HUES64 (cell line): ENCODE data around the gene LANCL3. TPM values are rescaled to one million over a fixed set of nuclear protein-coding genes. Genes with fewer than 3 reads are reported as not detected.
A peak's percentile ranks its signal among the peaks of the same experiment; 100 is the strongest.
"Not testable (repeated sequence)": the region's sequence is repeated elsewhere in the genome, so short reads cannot be mapped to it uniquely, and the experiment has no call there.

ENCODE experiments used
- H3K27ac ChIP-seq: 2 replicates; pipeline ENCODE4 v1.7.0; 2013; ENCODE audit warnings: low read depth, low read length, inconsistent platforms
- H3K27me3 ChIP-seq: 2 replicates; pipeline ENCODE4 v1.6.1; 2013; ENCODE audit warnings: mild to moderate bottlenecking, low read length; ENCODE audit not compliant: insufficient read depth
- H3K36me3 ChIP-seq: 2 replicates; pipeline ENCODE4 v1.6.1; 2013; ENCODE audit warnings: mild to moderate bottlenecking, low read length; ENCODE audit not compliant: insufficient read depth
- H3K4me1 ChIP-seq: 2 replicates; pipeline ENCODE4 v1.6.1; 2013; ENCODE audit warnings: mild to moderate bottlenecking, low read length, moderate library complexity; ENCODE audit not compliant: insufficient read depth
- H3K4me3 ChIP-seq: 2 replicates; pipeline ENCODE4 v1.5.1; 2013; ENCODE audit warnings: mild to moderate bottlenecking, low read length, moderate library complexity
- H3K9ac ChIP-seq: 2 replicates; pipeline ENCODE4 v1.6.1; 2013; ENCODE audit warnings: mild to moderate bottlenecking, low read depth, low read length
- H3K9me3 ChIP-seq: 2 replicates; pipeline ENCODE4 v1.6.1; 2013; ENCODE audit warnings: low read depth, low read length; ENCODE audit not compliant: insufficient read depth
- WGBS: fragments of 150-250, 120-280 bp; methylation state at CpG from one replicate; pipeline ENCODE4 v1.1.7; 2013; ENCODE audit warnings: missing lambda C conversion rate; 5-methylcytosine and 5-hydroxymethylcytosine counted together
- polyA plus RNA-seq, 2 experiments: library from polyadenylated mRNA; stranded (reverse); fragments of 50-300 nt; gene quantifications; one replicate each; pipeline ENCODE4 v1.2.3, GENCODE V29; 2013

LANCL3 gene
- 0.15 TPM for polyA plus RNA-seq (2013, experiment 1 of 2)
- polyA plus RNA-seq (2013, experiment 2 of 2): 0.13 TPM

- Histone ChIP-seq H3K27me3 (peaks cover 15% of the 10 kb centered on the region), H3K4me3 (peak within 1 kb of the TSS; percentile 41)
- H3K27ac ChIP-seq, H3K9ac ChIP-seq, H3K4me1 ChIP-seq, H3K9me3 ChIP-seq, H3K36me3 ChIP-seq: not testable (repeated sequence)
- WGBS: 3% methylated on average over 68 of the region's 68 CpGs
These were observed at the start of gene LANCL3 for GRCh38 chrX:37571426-37572107. TSS of gene LANCL3 (plus strand) at chrX:37571661. CDS start at chrX:37571871, 210 bp downstream.

- 90% methylated on average over 2 of the region's 3 CpGs for WGBS
- not testable (repeated sequence) for H3K9me3 ChIP-seq, H3K36me3 ChIP-seq
These were observed 47.8 kb upstream of the LANCL3 start for GRCh38 chrX:37523673-37524072.

GRCh38 chrX:37541991-37542390, 29.5 kb upstream of the LANCL3 start:
- WGBS: 93% methylated on average over 11 of the region's 11 CpGs
- no peak overlapping the region for H3K27ac ChIP-seq

More at GRCh38 chrX:37523673-37524072, 47.8 kb upstream of the LANCL3 start:
- H3K9ac ChIP-seq, H3K27me3 ChIP-seq, H3K4me1 ChIP-seq, H3K27ac ChIP-seq, H3K4me3 ChIP-seq: not testable (repeated sequence)

DNA sequence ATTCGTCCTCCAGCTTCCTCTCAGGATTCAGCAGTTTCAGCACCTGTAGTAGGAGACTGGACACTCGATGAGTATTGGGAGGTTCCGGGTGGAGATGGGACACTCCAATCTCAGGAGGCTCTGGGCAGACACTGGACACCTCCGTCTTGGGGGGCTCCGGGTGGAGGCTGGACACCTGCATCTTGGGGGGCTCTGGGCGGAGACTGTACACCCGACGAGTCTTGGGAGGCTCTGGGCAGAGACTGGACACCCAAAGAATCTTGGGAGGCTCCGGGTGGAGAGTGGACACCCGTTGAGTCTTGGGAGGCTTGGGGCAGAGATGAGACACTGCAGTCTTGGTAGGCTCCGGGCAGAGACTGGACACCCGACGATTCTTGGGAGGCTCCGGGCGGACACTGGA, 28.7 kb upstream of the LANCL3 start:
- no peaks in the 10 kb centered on the region for H3K4me1 ChIP-seq
- H3K36me3 ChIP-seq: no peaks in the 10 kb centered on the region
- no peak overlapping the region for H3K4me3 ChIP-seq
- no peak overlapping the region for H3K27ac ChIP-seq
- no peaks in the 10 kb centered on the region for H3K27me3 ChIP-seq
- no peaks in the 10 kb centered on the region for H3K9me3 ChIP-seq
- WGBS: 97% methylated on average over 14 of the region's 15 CpGs
- H3K9ac ChIP-seq: no peak overlapping the region

More at GRCh38 chrX:37541991-37542390, 29.5 kb upstream of the LANCL3 start:
- Histone ChIP-seq H3K27me3 (no peaks in the 10 kb centered on the region), H3K4me1 (no peaks in the 10 kb centered on the region), H3K9me3 (no peaks in the 10 kb centered on the region), H3K4me3 (no peak overlapping the region), H3K9ac (no peak overlapping the region), H3K36me3 (no peaks in the 10 kb centered on the region)

DNA sequence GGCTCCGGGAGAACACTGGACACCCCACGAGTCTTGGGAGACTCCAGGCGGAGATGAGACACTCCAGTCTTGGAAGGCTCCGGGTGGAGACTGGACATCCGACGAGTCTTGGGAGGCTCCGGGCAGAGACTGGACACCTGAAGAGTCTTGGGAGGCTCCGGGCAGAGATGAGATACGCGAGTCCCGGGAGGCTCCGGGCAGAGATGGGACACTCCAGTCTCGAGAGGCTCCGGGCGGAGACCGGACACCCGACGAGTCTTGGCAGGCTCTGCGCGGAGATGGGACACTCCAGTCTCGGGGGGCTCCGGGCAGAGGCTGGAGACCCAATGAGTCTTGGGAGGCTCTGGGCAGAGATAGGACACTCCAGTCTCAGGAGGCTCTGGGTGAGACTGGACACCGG, 28.1 kb upstream of the LANCL3 start:
- H3K4me3 ChIP-seq: no peak overlapping the region
- no peaks in the 10 kb centered on the region for H3K9me3 ChIP-seq
- no peak overlapping the region for H3K27ac ChIP-seq
- WGBS: 98% methylated on average over 23 of the region's 23 CpGs
- no peaks in the 10 kb centered on the region for H3K27me3 ChIP-seq
- H3K9ac ChIP-seq: no peak overlapping the region
- no peaks in the 10 kb centered on the region for H3K36me3 ChIP-seq
- no peaks in the 10 kb centered on the region for H3K4me1 ChIP-seq

DNA sequence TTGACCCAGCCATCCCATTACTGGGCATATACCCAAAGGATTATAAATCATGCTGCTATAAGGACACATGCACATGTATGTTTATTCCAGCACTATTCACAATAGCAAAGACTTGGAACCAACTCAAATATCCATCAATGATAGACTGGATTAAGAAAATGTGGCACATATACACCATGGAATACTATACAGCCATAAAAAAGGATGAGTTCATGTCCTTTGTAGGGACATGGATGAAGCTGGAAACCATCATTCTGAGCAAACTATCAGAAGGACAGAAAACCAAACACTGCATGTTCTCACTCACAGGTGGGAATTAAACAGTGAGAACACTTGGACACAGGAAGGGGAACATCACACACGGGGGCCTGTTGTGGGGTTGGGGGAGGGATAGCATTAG, 26.9 kb upstream of the LANCL3 start:
- 80% methylated on average over 1 of the region's 1 CpG for WGBS

GRCh38 chrX:37545066-37545465, 26.4 kb upstream of the LANCL3 start:
- WGBS: 96% methylated on average over 25 of the region's 25 CpGs
- no peaks in the 10 kb centered on the region for H3K36me3 ChIP-seq

More for the DNA sequence above, 26.9 kb upstream of the LANCL3 start:
- not testable (repeated sequence) for H3K9ac ChIP-seq, H3K4me3 ChIP-seq, H3K36me3 ChIP-seq, H3K9me3 ChIP-seq, H3K4me1 ChIP-seq, H3K27ac ChIP-seq, H3K27me3 ChIP-seq

GRCh38 chrX:37549619-37550018, 21.8 kb upstream of the LANCL3 start:
- not testable (repeated sequence) for H3K27me3 ChIP-seq, H3K36me3 ChIP-seq, H3K4me1 ChIP-seq, H3K9ac ChIP-seq, H3K9me3 ChIP-seq, H3K4me3 ChIP-seq, H3K27ac ChIP-seq

More at GRCh38 chrX:37545066-37545465, 26.4 kb upstream of the LANCL3 start:
- H3K4me3 ChIP-seq: no peak overlapping the region
- no peaks in the 10 kb centered on the region for H3K9me3 ChIP-seq
- no peak overlapping the region for H3K9ac ChIP-seq
- no peak overlapping the region for H3K27ac ChIP-seq
- no peaks in the 10 kb centered on the region for H3K4me1 ChIP-seq
- H3K27me3 ChIP-seq: no peaks in the 10 kb centered on the region

DNA sequence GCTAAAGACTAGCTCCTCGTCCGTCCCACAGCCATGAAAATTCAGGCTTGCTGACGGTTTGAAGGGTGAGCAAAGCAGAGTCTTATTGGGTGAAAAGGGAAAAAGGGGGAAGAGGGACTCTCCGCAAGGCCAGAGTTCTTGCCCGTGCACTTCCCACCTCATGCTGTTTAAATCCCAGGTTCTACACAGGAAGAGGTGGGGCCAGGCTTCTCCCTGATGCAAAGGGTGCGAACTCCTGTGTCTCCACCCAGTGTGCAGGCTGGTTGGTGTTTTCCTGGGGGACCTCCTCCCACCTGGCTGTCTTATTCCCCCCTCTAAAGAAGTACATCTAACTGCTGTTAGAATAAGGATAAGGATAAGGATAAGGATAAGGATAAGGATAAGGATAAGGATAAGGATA, 18.0 kb upstream of the LANCL3 start:
- no peaks in the 10 kb centered on the region for H3K27me3 ChIP-seq
- H3K27ac ChIP-seq: no peak overlapping the region
- no peaks in the 10 kb centered on the region for H3K9me3 ChIP-seq
- H3K4me3 ChIP-seq: no peak overlapping the region
- whole genome bisulfite sequencing: 78% methylated on average over 5 of the region's 6 CpGs
- H3K9ac ChIP-seq: no peak overlapping the region
- no peaks in the 10 kb centered on the region for H3K36me3 ChIP-seq
- no peaks in the 10 kb centered on the region for H3K4me1 ChIP-seq

DNA sequence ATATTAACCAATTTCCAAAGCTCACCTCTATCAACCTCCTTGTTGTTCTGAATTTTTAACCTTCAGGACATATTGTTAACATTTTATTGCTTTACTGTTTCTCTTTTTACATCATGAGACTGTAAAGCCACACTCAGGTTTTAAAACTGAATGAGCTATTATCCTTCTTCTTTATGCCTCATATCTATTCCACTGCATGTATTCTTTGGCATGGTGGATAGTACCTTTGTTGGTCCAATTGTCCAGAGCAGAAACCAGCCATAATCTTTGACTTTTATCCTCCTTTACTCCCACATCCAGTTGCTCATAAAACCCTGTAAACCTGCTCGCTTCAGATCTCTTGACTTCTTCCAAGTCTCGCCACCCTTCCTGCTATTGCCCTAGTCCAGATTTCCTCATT, 6.2 kb upstream of the LANCL3 start:
- H3K36me3 ChIP-seq, H3K4me3 ChIP-seq, H3K27ac ChIP-seq, H3K27me3 ChIP-seq, H3K9me3 ChIP-seq, H3K4me1 ChIP-seq, H3K9ac ChIP-seq: not testable (repeated sequence)
- 85% methylated on average over 2 of the region's 2 CpGs for WGBS

GRCh38 chrX:37570349-37570748, 1.1 kb upstream of the LANCL3 start:
- not testable (repeated sequence) for H3K27ac ChIP-seq, H3K4me3 ChIP-seq, H3K4me1 ChIP-seq, H3K9ac ChIP-seq, H3K36me3 ChIP-seq, H3K9me3 ChIP-seq
- WGBS: no CpG with 5 or more reads among the region's 1 CpG
- peaks cover 15% of the 10 kb centered on the region for H3K27me3 ChIP-seq

DNA sequence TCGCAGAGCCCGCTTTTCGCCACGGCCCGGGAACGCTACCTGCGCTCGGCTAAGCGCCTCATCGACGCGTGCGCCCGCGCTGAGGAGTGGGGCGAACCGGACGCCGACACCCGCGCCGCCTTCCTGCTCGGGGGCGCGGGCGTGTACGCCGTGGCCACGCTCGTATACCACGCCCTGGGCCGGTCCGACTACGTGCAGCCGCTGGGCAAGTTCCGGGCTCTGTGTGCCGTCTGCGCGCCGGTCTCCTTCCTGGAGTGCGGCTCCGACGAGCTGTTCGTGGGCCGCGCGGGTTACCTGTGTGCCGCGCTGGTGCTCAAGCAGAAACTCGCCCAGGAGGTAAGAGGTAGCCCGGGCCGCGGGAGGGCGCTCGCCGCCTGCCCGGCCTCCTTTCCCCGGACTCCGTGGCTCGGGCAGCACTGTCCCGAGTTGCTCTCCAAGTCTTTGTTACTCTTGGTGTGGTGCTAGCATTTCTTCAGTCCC, 687 bp downstream of the LANCL3 start:
- Histone ChIP-seq H3K27me3 (peaks cover 15% of the 10 kb centered on the region), H3K4me3 (peak overlapping the region; percentile 41)
- not testable (repeated sequence) for H3K36me3 ChIP-seq, H3K4me1 ChIP-seq, H3K9me3 ChIP-seq, H3K27ac ChIP-seq, H3K9ac ChIP-seq
- 4% methylated on average over 41 of the region's 61 CpGs for WGBS
